Measurements from ENCODE around the gene WDR53.
"Not testable (repeated sequence)": the region's sequence is repeated elsewhere in the genome, so short reads cannot be mapped to it uniquely, and the experiment has no call there.

The WDR53 gene

DNA sequence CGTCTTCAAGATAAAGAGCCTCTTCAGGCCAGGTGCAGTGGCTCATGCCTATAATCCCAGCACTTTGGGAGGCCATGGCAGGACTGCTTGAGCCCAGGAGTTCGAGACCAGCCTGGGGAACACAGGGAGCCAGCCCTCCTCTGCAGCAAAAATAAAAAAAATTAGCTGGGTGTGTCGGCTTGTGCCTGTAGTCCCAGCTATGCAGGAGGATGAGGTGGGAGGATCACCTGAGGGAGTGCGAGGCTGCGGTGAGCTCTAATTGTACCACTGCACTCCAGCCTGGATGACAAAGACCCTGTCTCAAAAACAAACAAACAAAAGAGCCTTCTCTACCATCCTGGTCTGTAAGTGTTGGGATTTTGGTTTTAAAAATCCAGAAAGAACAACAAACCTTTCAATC, 11.1 kb downstream of the WDR53 start:
- DNase-seq = no peak

DNA sequence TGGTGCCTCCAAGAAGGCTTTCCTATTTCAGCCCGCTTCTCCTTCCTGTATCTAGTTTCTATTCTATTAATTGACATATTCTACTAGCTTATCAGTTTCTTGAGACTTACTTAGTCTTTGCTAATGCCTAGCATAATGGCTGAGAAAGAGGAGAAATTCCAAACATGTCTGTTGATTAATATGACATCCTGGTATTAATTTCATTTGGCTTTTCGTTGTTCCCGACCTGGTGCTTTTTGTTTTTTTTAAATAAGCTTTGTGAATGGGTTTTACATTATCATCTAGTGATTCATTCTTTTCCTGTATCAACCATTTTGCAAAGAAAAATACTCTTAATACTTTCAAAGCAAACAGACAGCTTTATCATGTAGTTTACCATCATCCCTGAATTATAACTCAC, 13.1 kb downstream of the WDR53 start:
- DNase-seq = no peak

DNA sequence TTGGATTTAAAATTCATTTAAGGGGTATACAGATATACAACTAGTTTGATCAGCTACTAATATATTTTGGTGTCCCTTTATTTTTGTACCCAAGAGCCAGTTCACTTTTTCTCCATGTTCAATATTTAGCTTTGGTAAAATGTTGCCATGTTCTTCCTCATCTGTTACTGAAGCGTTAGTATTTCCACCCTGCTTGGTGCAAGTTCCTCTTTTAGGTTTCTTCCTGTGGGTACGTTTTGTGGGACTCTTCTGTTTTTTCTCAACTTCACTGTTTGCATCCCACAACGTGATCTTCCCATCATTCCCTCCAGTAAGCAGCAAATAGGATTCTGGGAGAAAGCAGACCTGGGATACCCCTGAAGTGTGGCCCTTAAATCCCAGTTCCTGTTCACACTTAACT, 14.1 kb downstream of the WDR53 start:
- no peak for DNase-seq

DNA sequence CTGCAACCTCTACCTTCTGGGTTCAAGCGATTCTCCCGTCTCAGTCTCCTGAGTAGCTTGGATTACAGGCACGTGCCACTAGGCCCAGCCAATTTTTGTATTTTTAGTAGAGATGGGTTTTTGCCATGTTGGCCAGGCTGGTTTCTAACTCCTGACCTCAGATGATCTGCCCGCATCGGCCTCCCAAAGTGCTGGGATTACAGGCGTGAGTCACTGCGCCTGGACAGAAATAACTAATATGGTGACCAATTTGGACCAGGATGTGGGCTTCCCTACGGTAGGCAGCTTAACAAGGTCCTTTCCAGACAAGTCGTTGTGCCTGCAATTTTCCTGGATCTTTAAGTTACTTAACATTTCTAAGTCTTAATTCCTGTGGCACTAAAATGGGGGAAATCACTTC, 14.8 kb downstream of the WDR53 start:
- no peak for DNase-seq

DNA sequence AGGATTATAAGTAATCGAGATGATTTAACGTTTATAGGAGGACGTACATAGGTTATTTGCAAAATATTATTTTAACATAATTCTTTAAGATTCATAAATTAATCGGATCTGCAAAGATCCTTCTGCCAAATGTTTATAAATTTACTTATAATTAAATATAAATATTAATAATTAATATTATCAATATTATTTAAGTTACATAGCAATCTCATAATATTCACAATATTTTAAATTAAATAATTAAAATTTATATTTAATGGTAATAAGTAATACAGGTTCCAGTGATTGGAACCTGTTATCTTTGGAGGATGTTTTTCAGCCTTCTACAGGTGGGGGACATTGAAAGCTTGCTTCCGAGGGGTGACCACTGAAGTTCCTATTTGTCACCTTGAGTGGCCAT, 16.1 kb downstream of the WDR53 start:
- DNase-seq = no peak

DNA sequence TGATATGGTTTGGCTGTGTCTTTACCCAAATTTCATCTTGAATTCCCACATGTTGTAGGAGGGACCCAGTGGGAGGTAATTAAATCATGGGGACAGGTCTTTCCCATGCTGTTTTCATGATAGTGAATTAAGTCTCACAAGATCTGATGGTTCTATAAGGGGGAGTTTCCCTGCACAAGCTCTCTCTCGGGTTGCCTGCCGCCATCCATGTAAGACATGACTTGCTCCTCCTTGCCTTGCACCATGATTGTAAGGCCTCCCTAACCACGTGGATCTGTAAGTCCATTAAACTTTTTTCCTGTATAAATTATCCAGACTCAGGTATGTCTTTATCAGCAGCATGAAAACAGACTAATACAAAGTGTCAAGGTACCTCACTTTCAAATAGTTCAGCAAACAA, 18.2 kb downstream of the WDR53 start:
- not testable (repeated sequence) for DNase-seq

DNA sequence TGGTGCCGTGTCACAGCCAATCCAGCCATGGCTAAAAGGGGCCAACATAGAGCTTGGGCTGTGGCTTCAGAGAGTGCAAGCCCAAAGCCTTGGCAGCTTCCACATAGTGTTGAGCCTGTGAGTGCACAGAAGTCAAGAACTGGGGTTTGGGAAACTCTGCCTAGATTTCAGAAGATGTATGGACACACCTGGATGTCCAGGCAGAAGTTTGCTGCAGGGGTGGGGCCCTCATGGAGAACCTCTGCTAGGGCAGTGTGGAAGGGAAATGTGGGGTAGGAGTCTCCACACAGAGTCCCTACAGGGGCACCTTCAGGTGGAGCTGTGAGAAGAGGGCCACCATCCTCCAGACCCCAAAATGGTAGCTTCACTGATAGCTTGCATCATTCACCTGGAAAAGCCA, 19.0 kb downstream of the WDR53 start:
- DNase-seq = not testable (repeated sequence)

DNA sequence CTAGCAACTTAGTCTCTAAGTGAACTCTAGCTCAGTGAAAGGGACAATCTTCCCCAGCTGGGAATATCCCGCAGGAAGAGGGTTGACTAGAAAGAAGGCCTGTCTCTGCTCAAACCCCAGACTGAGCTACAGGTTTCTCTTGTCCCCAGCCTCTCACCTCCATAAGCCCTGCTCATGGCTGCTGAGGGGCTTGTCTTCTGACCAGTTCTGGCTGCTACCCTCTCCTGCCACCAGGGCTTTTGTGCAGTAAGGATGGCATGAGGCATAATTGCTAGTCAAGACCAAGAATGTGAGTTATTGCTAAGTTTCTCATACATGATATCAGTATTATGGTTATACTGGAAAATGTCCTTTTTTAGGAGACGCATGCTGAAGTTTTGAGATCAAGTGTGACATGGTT, 21.3 kb downstream of the WDR53 start:
- no peak for DNase-seq

DNA sequence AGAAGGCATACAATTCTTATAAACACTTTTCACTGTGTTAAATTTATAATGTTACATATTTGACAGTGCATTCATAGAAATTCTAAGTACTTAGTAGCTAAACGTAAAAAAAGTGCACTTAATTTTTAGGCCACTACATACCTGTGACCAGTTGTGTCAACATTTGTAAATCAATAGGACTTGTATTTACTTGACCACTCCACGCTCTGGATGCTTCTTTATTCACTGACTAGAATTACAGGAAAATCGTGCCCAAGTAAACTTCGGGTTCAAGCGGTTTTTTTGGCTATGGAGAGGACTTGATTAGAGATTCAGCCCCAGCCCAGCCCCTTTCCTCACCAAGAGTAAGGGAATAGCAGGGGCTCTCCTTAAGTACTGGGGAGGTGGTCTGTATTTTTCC, 21.8 kb downstream of the WDR53 start:
- no peak for DNase-seq

DNA sequence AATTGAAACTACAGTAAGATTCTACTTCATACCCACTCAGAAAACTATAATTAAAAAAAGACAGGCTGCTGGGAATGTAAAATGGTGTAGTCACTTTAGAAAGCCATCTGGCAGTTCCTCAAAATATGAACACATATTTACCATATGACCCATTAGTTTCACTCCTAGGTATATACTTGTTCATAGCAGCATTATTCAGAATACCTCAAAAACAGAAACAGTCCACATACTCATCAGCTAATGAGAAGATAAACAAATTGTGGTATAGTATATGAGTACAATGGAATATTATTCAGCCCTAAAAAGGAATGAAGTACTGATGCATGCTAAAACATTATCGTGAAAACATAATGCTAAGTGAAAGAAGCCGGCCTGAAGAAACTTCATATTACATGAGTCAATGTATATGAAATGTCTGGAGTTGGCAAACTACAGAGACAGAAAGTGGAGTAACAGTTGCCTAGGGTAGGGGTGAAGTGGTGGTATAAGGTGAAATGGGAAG, 23.8 kb downstream of the WDR53 start:
- no peak for DNase-seq

DNA sequence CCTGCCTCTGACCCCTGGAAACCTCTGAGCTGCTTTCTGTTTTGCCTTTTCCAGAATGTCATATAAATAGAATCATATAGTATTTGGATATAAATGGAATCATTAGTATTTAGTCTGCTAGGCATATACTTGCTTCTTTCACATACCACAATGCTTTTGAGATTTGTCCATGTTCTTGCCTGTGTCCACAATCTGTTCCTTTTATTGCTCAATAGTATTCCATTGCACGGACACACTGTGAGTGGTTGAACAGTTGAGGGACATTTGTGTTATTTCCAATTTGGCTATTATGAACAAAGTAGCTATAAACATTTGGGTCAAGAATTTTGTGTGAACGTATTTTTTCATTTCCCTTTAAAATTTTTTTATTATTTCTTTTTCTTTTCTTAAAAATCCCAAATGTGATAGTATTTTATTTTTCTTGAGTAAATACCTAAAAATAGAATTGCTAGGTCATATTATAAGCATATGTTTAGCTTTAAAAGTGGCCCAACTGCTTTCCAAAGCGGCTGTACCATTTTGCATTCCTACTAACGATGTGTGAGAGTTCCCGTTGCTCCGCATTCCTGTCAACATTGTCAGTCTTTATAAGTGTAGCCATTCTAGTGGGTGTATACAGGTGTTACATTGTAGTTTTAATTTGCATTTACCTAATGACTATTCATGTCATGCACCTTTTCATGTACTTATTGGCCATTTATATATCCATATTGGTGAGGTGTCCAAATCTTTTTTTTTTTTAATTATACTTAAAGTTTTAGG, 26.5 kb downstream of the WDR53 start:
- DNase-seq = no peak

DNA sequence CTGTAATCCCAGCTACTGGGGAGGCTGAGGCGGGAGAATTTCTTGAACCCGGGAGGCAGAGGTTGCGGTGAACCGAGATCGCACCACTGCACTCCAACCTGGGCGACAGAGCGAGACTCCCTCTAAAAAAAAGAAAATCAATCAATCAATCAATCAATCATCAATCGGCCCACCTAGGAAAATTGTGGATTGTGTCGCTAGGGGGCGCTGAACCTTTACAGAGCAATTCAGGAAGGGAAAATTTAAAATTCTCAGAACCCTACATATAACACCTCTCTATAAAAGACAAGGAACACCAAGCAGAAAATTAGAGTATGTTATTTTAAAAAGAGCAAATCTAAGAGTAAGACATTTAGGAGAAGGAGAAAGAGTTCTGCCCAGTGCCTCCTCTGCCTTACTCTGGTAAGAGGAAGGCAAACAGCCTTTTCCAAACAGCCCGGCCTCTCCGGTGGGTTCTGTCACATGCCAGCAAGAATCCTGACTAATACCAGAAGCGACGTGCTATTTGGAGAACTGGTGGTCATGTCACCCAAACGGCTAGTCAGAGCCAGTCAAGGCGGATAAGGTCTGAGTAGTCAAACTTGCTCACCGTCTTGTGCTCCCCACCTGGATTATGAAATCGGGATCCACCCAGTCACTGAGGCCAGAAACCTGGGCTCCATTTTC, 30.9 kb downstream of the WDR53 start:
- DNase-seq = peak; percentile 56

DNA sequence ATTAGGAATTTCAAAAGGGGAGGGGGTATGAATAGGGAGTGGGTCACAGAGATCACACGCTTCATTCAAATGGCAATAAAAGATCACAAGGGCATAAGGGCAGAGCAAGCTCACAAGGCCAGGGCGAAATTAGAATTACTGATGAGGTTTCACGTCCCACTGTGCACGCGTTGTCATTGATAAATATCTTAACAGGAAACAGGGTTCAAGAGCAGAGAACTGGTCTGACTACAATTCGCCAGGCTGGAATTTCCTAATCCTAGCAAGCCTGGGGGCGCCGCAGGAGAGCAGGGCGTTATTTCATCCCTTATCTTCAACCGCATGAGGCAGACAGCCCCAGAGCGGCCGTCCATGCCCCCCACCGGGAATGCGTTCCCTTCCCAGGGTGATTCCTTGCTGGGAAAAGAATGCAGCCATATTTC, 35.1 kb downstream of the WDR53 start:
- DNase-seq = no peak

DNA sequence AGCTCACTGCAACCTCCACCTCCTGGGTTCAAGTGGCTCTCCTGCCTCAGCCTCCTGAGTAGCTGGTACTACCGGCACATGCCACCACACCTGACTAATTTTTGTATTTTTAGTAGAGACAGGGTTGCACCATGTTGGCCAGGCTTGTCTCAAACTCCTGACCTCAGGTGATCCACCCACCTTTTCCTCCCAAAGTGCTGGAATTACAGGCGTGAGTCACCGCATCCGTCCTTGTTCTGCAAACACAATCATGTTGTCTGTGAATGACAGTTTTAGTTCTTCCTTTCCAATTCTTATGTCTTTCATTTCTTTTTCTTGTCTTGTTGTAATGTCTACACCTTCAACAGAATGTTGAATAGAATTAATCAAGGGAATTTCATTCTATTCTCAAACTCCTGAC, 36.9 kb downstream of the WDR53 start:
- no peak for DNase-seq

DNA sequence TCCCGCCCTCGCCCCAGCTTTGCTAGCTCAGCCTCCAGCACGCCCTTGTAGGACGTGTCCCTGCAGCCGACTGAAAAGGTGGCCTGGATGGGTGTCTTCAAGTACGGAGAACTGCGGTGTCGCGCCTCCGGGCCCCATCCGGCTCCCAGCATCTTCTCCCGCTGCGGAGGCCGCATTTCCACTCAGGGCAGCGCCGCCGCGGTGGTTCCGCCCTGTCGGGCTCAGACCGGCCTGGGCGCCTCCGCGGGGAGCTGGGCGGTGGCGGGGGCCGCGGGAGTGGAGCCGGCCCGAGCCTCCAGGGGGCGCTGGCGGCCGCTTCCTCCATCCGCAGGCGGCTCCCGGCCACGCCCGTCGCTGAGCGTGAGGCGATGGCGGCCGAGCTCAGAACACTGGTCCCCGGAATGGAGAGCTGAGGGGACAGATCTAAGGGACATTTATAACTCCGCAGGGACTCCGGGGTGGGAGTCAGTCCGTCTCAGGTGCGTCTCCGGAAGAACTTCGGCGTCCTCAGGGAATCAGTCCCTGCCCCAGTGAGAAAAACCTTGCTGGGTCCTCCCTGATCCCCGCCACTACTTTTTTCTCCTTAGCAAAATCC, 39.6 kb downstream of the WDR53 start:
- peak; percentile 86 for DNase-seq

DNA sequence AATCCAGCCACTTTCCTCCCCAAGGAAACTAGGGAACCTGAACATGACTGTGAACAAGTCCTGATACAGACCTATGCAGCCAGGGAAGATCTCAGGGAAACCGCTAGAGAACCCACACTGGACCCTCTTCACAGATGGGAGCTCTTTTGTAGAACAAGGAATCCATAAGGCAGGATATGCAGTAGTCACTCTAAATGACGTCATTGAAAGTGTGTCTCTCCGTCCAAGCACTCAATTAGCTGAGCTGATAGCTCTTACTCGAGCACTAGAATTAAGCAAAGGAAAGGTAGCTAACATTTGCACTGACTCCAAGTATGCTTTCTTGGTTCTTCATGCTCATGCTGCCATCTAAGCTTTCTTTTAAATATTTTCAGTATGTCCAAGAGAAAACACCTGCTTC, 43.2 kb downstream of the WDR53 start:
- DNase-seq = no peak

DNA sequence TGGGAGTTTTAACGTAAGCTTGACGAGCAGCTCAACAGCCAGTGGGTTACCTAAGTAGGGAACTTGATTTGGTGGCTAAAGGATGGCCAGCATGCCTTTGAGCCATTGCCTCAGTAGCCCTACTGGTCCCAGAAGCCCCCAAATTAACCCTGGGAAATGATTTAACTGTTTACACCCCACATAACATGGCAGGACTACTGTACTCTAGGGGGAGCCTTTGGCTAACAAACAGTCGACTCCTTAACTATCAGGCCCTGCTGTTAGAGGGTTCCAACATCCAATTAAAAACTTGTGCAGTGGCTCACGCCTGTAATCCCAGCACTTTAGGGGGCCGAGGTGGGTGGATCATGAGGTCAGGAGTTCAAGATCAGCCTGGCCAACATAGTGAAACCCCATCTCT, 43.8 kb downstream of the WDR53 start:
- DNase-seq = no peak

DNA sequence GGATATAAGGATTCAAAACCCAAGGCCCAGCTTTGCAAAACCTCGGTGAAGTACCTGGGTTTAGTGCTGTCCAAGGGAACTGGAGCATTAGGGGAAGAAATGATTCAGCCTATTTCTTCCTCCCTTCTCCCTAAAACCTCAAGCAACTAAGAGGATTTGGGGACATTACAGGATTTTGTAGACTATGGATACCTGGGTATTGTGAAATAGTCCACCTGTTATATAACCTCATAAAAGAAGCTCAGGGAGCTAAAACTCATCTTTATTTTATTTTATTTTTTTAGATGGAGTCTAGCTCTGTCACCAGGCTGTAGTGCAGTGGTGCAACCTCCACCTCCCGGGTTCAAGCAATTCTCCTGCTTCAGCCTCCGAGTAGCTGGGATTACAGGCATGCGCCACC, 44.5 kb downstream of the WDR53 start:
- DNase-seq = no peak

DNA sequence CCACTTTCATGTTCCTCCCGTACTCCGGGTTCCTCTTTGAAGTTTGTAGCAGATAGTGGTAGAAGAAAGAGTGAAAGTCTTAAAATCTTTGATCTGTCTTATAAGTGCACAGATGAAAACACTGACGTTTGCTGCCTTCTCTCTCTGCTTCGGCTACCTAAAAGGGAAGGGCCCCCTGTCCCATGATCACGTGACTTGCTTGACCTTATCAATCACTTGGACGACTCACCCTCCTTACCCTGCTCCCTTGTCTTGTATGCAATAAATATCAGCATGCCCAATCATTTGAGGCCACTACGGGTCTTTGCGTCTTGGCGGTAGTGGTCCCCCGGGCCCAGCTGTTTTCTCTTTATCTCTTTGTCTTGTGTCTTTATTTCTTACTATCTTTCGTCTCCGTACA, 47.1 kb downstream of the WDR53 start:
- DNase-seq = not testable (repeated sequence)

DNA sequence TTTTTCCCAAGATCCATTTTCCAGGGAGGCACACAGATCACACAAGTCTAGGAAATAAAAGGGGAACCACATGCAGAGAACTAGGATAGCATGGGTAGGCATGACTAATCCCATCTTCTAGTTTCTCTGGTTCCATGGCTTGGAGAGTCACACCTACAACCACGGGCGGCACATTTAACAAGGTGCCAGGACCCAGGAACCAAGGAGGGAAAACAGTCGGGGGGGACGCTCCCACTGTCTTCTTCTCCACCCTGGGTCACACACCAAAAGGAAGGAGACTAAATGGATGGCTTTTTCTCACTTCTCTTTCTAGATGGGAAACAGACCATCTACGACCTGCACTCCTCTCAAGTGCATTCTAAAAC, 48.7 kb downstream of the WDR53 start:
- DNase-seq = no peak

DNA sequence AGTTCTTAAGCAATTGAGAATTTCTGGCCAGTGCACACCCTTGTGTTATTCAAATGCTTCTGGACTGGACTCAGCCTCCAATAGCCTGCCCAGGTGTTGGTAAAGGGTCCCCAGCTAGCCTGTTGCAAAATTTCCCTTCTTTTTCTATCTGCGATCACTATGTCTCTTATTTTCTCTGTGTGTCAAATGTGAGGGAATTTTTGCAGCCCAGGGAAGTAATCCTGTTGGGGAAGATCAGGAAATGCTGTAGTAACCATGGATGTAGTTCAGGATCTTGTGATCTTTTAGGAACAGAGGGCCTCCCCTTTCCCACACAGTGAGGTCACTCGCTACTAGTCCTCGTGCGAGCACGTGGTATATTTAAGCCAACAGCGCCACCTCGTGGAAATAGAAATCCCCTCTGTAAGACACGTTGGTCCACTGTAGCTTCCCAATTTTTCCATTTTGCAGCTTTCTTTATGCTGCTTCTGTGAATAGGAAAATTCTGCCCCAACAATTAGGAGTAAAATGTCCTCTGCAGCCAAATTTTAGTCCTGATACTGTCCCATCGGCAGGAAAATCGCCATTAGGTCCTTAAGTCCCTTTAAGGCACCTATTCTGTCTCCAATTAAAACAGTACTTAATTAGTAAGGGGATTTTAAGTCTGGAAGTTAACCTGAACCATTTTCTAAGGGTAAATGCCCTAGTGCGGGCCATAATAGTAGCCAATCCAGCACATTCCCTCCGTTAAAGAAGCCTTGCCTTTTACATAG, 49.2 kb downstream of the WDR53 start:
- peak; percentile 64 for DNase-seq

DNA sequence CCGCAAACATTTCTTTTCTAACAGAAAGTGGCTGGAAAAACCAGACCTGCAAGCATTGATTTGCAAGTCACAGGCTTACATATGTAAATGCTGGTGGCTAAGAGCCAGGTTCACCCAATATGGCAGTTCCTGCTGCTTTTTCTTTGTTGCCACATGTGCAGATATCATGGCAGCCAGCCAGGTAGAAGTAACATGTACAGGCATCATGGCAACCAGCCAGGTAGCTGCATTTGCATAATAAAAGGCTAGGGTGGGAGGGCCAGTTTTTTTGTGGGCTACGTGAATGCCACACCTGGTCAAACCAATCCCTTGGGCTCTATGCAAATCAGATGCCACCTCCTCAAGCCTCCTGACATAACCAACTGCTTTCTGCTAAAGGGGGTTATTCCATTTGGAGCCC, 50.4 kb downstream of the WDR53 start:
- DNase-seq = no peak

DNA sequence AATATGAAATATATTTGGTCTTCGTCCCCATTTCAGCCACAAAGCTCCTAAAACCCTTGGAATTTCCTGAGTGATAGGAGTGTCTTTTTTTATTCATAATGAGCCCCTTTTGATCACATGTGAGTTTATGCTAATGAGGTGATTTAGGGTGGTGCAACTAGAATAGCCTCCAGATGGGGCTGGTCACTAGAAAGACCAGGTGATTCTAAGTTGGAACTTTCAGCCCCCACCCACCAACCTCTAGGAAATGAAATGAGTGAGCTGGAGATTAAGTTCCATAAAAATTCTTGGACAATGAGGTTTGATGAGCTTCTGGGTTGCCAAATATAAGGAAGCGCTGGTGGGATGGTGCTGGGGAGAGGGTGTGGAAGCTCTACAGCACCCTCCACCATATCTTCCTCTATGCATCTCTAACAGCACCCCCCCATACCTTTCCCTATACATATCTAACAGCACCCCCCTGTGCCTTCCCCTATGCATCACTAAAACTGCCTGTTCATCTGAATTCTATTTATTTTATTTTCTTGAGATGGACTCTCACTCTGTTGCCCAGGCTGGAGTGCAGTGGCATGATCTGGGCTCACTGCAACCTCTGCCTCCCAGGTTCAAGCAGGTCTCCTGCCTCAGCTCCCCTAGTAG, 51.1 kb downstream of the WDR53 start:
- DNase-seq = no peak
